ENCODE results near the gene LBR.

LBR gene

GRCh38 chr1:225445639-225446594 is 18.1 kb upstream of the LBR start:
- no peak for DNase-seq (ENCODE audit: low spot score)

- DNase-seq (ENCODE audit: low spot score), result no peak
These were observed 14.3 kb upstream of the LBR start for GRCh38 chr1:225442123-225442505.

- DNase-seq (ENCODE audit: low spot score), result no peak
These were observed 13.7 kb upstream of the LBR start for GRCh38 chr1:225441314-225442122.

GRCh38 chr1:225440380-225441221 is 12.8 kb upstream of the LBR start:
- no peak for DNase-seq (ENCODE audit: low spot score)

GRCh38 chr1:225437710-225438437 is 10.0 kb upstream of the LBR start:
- DNase-seq (ENCODE audit: low spot score), result no peak

- DNase-seq (ENCODE audit: low spot score), result no peak
These were observed 8.1 kb upstream of the LBR start for GRCh38 chr1:225435957-225436392.

- no peak for DNase-seq (ENCODE audit: low spot score)
These were observed 7.6 kb upstream of the LBR start for GRCh38 chr1:225435487-225435886.

GRCh38 chr1:225435076-225435475 is 7.2 kb upstream of the LBR start:
- no peak for DNase-seq (ENCODE audit: low spot score)

GRCh38 chr1:225434046-225434445 is 6.2 kb upstream of the LBR start:
- no peak for DNase-seq (ENCODE audit: low spot score)

- DNase-seq (ENCODE audit: low spot score), result no peak
These were observed 3.4 kb upstream of the LBR start for GRCh38 chr1:225431081-225431863.

GRCh38 chr1:225430301-225430700 is 2.5 kb upstream of the LBR start:
- no peak for DNase-seq (ENCODE audit: low spot score)

- DNase-seq (ENCODE audit: low spot score), result no peak
These were observed 1.1 kb upstream of the LBR start for GRCh38 chr1:225428881-225429455.

- peak; percentile 98 for DNase-seq (ENCODE audit: low spot score)
These were observed 436 bp upstream of the LBR start for GRCh38 chr1:225428068-225428880.

GRCh38 chr1:225426395-225427234 is 1.2 kb downstream of the LBR start:
- no peak for DNase-seq (ENCODE audit: low spot score)

- no peak for DNase-seq (ENCODE audit: low spot score)
These were observed 2.5 kb downstream of the LBR start for GRCh38 chr1:225425201-225425786.

- DNase-seq (ENCODE audit: low spot score), result no peak
These were observed 3.2 kb downstream of the LBR start for GRCh38 chr1:225424562-225425200.

- no peak for DNase-seq (ENCODE audit: low spot score)
These were observed 4.4 kb downstream of the LBR start for GRCh38 chr1:225423518-225423855.
